ENCODE data around the gene GCM1.

Gene GCM1

GRCh38 chr6:53144802-53145201, 3.8 kb downstream of the GCM1 start:
- DNase-seq, result no peak

GRCh38 chr6:53143710-53144109, 4.9 kb downstream of the GCM1 start:
- no peak for DNase-seq

- DNase-seq, result no peak
These were observed 5.8 kb downstream of the GCM1 start for GRCh38 chr6:53142810-53143209.

GRCh38 chr6:53139841-53140413, 8.7 kb downstream of the GCM1 start:
- no peak for DNase-seq

- no peak for DNase-seq
These were observed 12.5 kb downstream of the GCM1 start for GRCh38 chr6:53136000-53136609.

GRCh38 chr6:53134601-53135235, 13.9 kb downstream of the GCM1 start:
- no peak for DNase-seq

GRCh38 chr6:53133961-53134360, 14.7 kb downstream of the GCM1 start:
- DNase-seq, result no peak

GRCh38 chr6:53130569-53131290, 17.9 kb downstream of the GCM1 start:
- DNase-seq, result peak; percentile 81

GRCh38 chr6:53128842-53129241, 19.8 kb downstream of the GCM1 start:
- DNase-seq, result no peak

- no peak for DNase-seq
These were observed 23.4 kb downstream of the GCM1 start for GRCh38 chr6:53125276-53125675.

- peak; percentile 69 for DNase-seq
These were observed 24.4 kb downstream of the GCM1 start for GRCh38 chr6:53124131-53124800.

- DNase-seq, result peak; percentile 96
These were observed 28.8 kb downstream of the GCM1 start for GRCh38 chr6:53119772-53120409.

- DNase-seq, result peak; percentile 75
These were observed 29.3 kb downstream of the GCM1 start for GRCh38 chr6:53119349-53119748.

- no peak for DNase-seq
These were observed 32.9 kb downstream of the GCM1 start for GRCh38 chr6:53115741-53116140.

- no peak for DNase-seq
These were observed 33.5 kb downstream of the GCM1 start for GRCh38 chr6:53115113-53115512.

- DNase-seq, result peak; percentile 41
These were observed 34.9 kb downstream of the GCM1 start for GRCh38 chr6:53113742-53114141.

GRCh38 chr6:53112871-53113270, 35.8 kb downstream of the GCM1 start:
- DNase-seq, result peak; percentile 97

- DNase-seq, result peak; percentile 98
These were observed 36.2 kb downstream of the GCM1 start for GRCh38 chr6:53112404-53112803.

- DNase-seq, result peak; percentile 34
These were observed 36.8 kb downstream of the GCM1 start for GRCh38 chr6:53111865-53112264.

GRCh38 chr6:53109612-53110011, 39.0 kb downstream of the GCM1 start:
- DNase-seq, result peak; percentile 12

GRCh38 chr6:53107091-53107490, 41.5 kb downstream of the GCM1 start:
- peak; percentile 91 for DNase-seq

GRCh38 chr6:53104916-53105315, 43.7 kb downstream of the GCM1 start:
- DNase-seq, result peak; percentile 35
